K562 (cell line): ENCODE results near the gene WTAP. TPM values are rescaled to one million over a fixed set of nuclear protein-coding genes. Genes with fewer than 3 reads are reported as not detected.

Experiments
- ATAC-seq: fragments of 200-7000 bp; cut with Tn5 transposase; 3 replicates; pipeline ENCODE4 v1.9.1; 2020; ENCODE audit warnings: moderate library complexity
- BruUV-seq: library from RNA; stranded (reverse); fragments of 400-500 nt; replicated peaks from 2 replicates; lab custom pipeline; 2021; lab: Mats Ljungman, UMichigan
- CTCF ChIA-PET: fragments of 300-600 bp; formaldehyde crosslinking; extraction: SDS; loops from one replicate; lab custom pipeline; 2021; ENCODE audit warnings: low intra/inter-chr PET ratio; lab: Yijun Ruan, JAX
- POLR2A ChIA-PET: fragments of 300-600, 350-650 bp; sonication (Branson Sonifier 250); formaldehyde crosslinking; extraction: SDS; loops from one replicate; lab custom pipeline; 2021; ENCODE audit warnings: antibody characterized with exemption, inconsistent platforms; lab: Yijun Ruan, JAX
- DNase-seq, 4 experiments: peaks; one replicate each; pipeline versions ENCODE4 v3.0.0 to v3.0.0-alpha.2; 2011 to 2018; ENCODE audit warnings: low spot score in 3 of 4, mixed read lengths in 3 of 4; ENCODE audit errors: extremely low read depth in 1 of 4
- FAIRE-seq: peaks from 2 replicates; lab custom pipeline; 2011; peaks lifted over from hg19 to GRCh38; lab: Jason Lieb, UNC
- H2AFZ ChIP-seq: 2 replicates; pipeline ENCODE4 v1.6.0; 2011; ENCODE audit warnings: low read depth, low read length, control low read depth, inconsistent platforms
- H3K27ac ChIP-seq: fragments of 200-600 bp; 3 replicates; pipeline ENCODE4 v1.8.0; 2011; ENCODE audit warnings: low read depth, mild to moderate bottlenecking, control low read depth, inconsistent platforms, low read length, moderate library complexity, mixed read lengths; ENCODE audit errors: extremely low read depth
- H3K27me3 ChIP-seq, 2 experiments: fragments of 300-600 bp in 1 of 2; 2 replicates in 1 of 2; 3 replicates in 1 of 2; pipeline versions ENCODE4 v1.6.0 to v1.8.0; 2011; ENCODE audit warnings: inconsistent platforms in 2 of 2, low read length in 2 of 2, mild to moderate bottlenecking in 1 of 2, mixed read lengths in 1 of 2, moderate library complexity in 1 of 2; ENCODE audit not compliant: control insufficient read depth in 2 of 2, insufficient read depth in 2 of 2
- H3K36me3 ChIP-seq: fragments of 300-600 bp; 3 replicates; pipeline ENCODE4 v1.8.0; 2011; ENCODE audit warnings: mild to moderate bottlenecking, low read length, inconsistent platforms; ENCODE audit not compliant: control insufficient read depth, insufficient read depth
- H3K4me1 ChIP-seq, 2 experiments: fragments of 200-600 bp in 1 of 2; replicated peaks in 1 of 2; 2 replicates in 1 of 2; 3 replicates in 1 of 2; pipeline versions ENCODE4 v1.5.1 to v1.8.0; 2011; ENCODE audit warnings: inconsistent platforms in 2 of 2, low read length in 2 of 2, mild to moderate bottlenecking in 1 of 2, mixed read lengths in 1 of 2, moderate library complexity in 1 of 2; ENCODE audit not compliant: control insufficient read depth in 2 of 2, insufficient read depth in 2 of 2
- H3K4me2 ChIP-seq: 2 replicates; pipeline ENCODE4 v1.6.1; 2011; ENCODE audit warnings: low read length, control low read depth, inconsistent platforms, mixed read lengths; ENCODE audit not compliant: insufficient read depth
- H3K4me3 ChIP-seq: fragments of 200-600 bp; sonication (generic), shearing (Covaris generic); 2 replicates; pipeline ENCODE4 v1.5.1; 2016; ENCODE audit warnings: control low read depth, inconsistent platforms
- H3K79me2 ChIP-seq: fragments of 200-600 bp; 3 replicates; pipeline ENCODE4 v1.8.0; 2011; ENCODE audit warnings: low read length, inconsistent platforms; ENCODE audit not compliant: control insufficient read depth, insufficient read depth
- H3K9ac ChIP-seq, 2 experiments: 2 replicates each; pipeline versions ENCODE4 v1.6.0 to v1.6.1; 2011; ENCODE audit warnings: low read depth in 2 of 2, low read length in 2 of 2, control low read depth in 1 of 2, inconsistent platforms in 1 of 2, mild to moderate bottlenecking in 1 of 2, mixed read lengths in 1 of 2; ENCODE audit not compliant: insufficient read depth in 1 of 2
- H3K9me1 ChIP-seq: one replicate; pipeline ENCODE4 v1.6.0; 2011; ENCODE audit warnings: inconsistent platforms, mild to moderate bottlenecking, low read length, moderate library complexity; ENCODE audit not compliant: control insufficient read depth, insufficient read depth
- H3K9me3 ChIP-seq: replicated peaks from 2 replicates; pipeline ENCODE4 v1.5.1; 2011; ENCODE audit warnings: low read depth, low read length, inconsistent platforms; ENCODE audit not compliant: control insufficient read depth, insufficient read depth
- H4K20me1 ChIP-seq: replicated peaks from 2 replicates; pipeline ENCODE4 v1.6.1; 2011; ENCODE audit warnings: low read length, inconsistent platforms, mixed read lengths; ENCODE audit not compliant: control insufficient read depth, insufficient read depth
- CTCF ChIP-seq, 3 experiments: IDR thresholded peaks in 2 of 3; conservative IDR thresholded peaks in 1 of 3; 2 replicates each; pipeline ENCODE4 v1.5.1; 2011 to 2012; ENCODE audit warnings: low read length in 3 of 3, mild to moderate bottlenecking in 3 of 3, control low read depth in 2 of 3, improper control_type of control experiment in 1 of 3, inconsistent platforms in 1 of 3, low read depth in 1 of 3, mixed read lengths in 1 of 3, moderate library complexity in 1 of 3; ENCODE audit not compliant: insufficient read depth in 2 of 3
- ELF1 ChIP-seq: fragments of 200-800 bp; sonication (Bioruptor generic); IDR thresholded peaks from 2 replicates; pipeline ENCODE4 v1.6.1; 2016; ENCODE audit warnings: missing genetic modification characterization, missing compliant biosample characterization
- FOXJ2 ChIP-seq: fragments of 200-800 bp; sonication (Bioruptor generic); IDR thresholded peaks from 2 replicates; pipeline ENCODE4 v1.6.1; 2016; ENCODE audit warnings: missing genetic modification characterization, missing compliant biosample characterization
- HDAC2 ChIP-seq: fragments of 450-650 bp; IDR thresholded peaks from 2 replicates; pipeline ENCODE4 v1.6.1; 2016; ENCODE audit warnings: mild to moderate bottlenecking
- LEF1 ChIP-seq: fragments of 450-650 bp; IDR thresholded peaks from 2 replicates; pipeline ENCODE4 v1.6.1; 2016; ENCODE audit warnings: mild to moderate bottlenecking
- NCOA1 ChIP-seq: fragments of 450-650 bp; IDR thresholded peaks from 2 replicates; pipeline ENCODE4 v1.6.1; 2016; ENCODE audit warnings: low read depth
- NCOA4 ChIP-seq: fragments of 450-650 bp; IDR thresholded peaks from 2 replicates; pipeline ENCODE4 v1.6.1; 2018; ENCODE audit warnings: mild to moderate bottlenecking; ENCODE audit not compliant: partially characterized antibody
- NFE2 ChIP-seq: IDR thresholded peaks from 2 replicates; pipeline ENCODE4 v1.6.1; 2014; ENCODE audit warnings: antibody characterized with exemption, low read depth
- NFRKB ChIP-seq: fragments of 450-650 bp; IDR thresholded peaks from 2 replicates; pipeline ENCODE4 v1.6.1; 2016; ENCODE audit warnings: low read depth
- POLR3G ChIP-seq: IDR thresholded peaks from 2 replicates; pipeline ENCODE4 v1.6.1; 2011; ENCODE audit not compliant: insufficient read length, insufficient replicate concordance; ENCODE audit errors: extremely low read depth
- ZBTB12 ChIP-seq: fragments of 250-450 bp; sonication (Bioruptor Pico); IDR thresholded peaks from 2 replicates; pipeline ENCODE4 v1.4.0; 2020
- ZNF586 ChIP-seq: fragments of 450-650 bp; formaldehyde crosslinking; conservative IDR thresholded peaks from 2 replicates; pipeline ENCODE4 v1.4.0; 2020; ENCODE audit warnings: mild to moderate bottlenecking, moderate library complexity
- ZNF592 ChIP-seq: fragments of 450-650 bp; IDR thresholded peaks from 2 replicates; pipeline ENCODE4 v1.6.1; 2017; ENCODE audit warnings: antibody characterized with exemption, mild to moderate bottlenecking
- WGBS: fragments of 100-300 bp; shearing (Covaris generic); methylation state at CpG from one replicate; pipeline ENCODE4 v1.1.6; 2016; ENCODE audit warnings: low coverage, mixed read lengths; ENCODE audit not compliant: insufficient coverage; ENCODE audit errors: missing lambda C conversion rate; 5-methylcytosine and 5-hydroxymethylcytosine counted together
- in situ Hi-C: fragments of 300-500 bp; cut with MboI; formaldehyde crosslinking; loops from 4 replicates; pipeline ENCODE4 v1.15.0; 2018; ENCODE audit warnings: inconsistent platforms, mixed read lengths
- intact Hi-C: fragments of 100-400 bp; cut with micrococcal nuclease; formaldehyde crosslinking; loops from 2 replicates; pipeline ENCODE4 v1.14.2; 2022
- polyA plus RNA-seq, 8 experiments: library from polyadenylated mRNA; depleted of rRNA in 4 of 8; stranded (reverse) in 5 of 8; unstranded in 3 of 8; fragments of >200 nt; fragmentation: Nextera tagmentation in 2 of 8; fragmentation: Illumina TruSeq in 1 of 8; extraction: Ambion mirVana in 2 of 8; extraction: Trizol in 1 of 8; gene quantifications; 2 replicates each; pipeline versions ENCODE4 v1.2.1 to v1.2.3, GENCODE V29; 2011 to 2014; ENCODE audit warnings: inconsistent platforms in 1 of 8, missing spikeins in 1 of 8
- total RNA-seq, 7 experiments: library from RNA; depleted of rRNA in 6 of 7; stranded (reverse); fragments of >200 nt in 6 of 7; fragmentation: Illumina TruSeq in 2 of 7; extraction: Trizol in 2 of 7; gene quantifications; 2 replicates each; pipeline versions ENCODE4 v1.2.1 to v1.2.3, GENCODE V29; 2011 to 2021; ENCODE audit warnings: low replicate concordance in 1 of 7
- TF ChIP-seq, protein P1 (sequence below): fragments of 450-650 bp; formaldehyde crosslinking; IDR thresholded peaks from 2 replicates; pipeline ENCODE4 v1.4.0; 2022; ENCODE audit warnings: missing genetic modification characterization

Gene WTAP
- total and polyA plus RNA-seq, 9 of the 15 experiments (the other 6 are each of a cell fraction or from before 2014, with no cell fraction given) = 52.4 to 156 (median 110) TPM

GRCh38 chr6:159769470-159769869, 42.2 kb downstream of the WTAP start (continued):
- no peak for TF ChIP-seq ZBTB12 (CRISPR knock-in tag)
- TF ChIP-seq LEF1 = no peak

GRCh38 chr6:159772196-159772595, 44.9 kb downstream of the WTAP start:
- no peak for ATAC-seq
- no peak for DNase-seq
- H3K27me3 ChIP-seq = no peaks in the 10 kb centered on the region
- no peak overlapping the region for H3K4me2 ChIP-seq
- no peak overlapping the region for H2AFZ ChIP-seq
- H3K9me3 ChIP-seq = no peaks in the 10 kb centered on the region
- ChIA-PET CTCF (no interaction called here), POLR2A (interaction anchor here (1.1 to 3.2 kb wide), 6 partner anchors 8 to 45 kb away, joined by 3 to 15 read pairs (median 6); partner anchors contain the start of genes ACAT2, MRPL18, TCP1 and WTAP)
- peaks cover 94% of the 10 kb centered on the region for H3K36me3 ChIP-seq
- no peaks in the 10 kb centered on the region for H3K9me1 ChIP-seq
- intact Hi-C loops (no loop called here), in situ Hi-C loops (no loop called here)
- H3K9ac ChIP-seq = no peak overlapping the region
- no peak overlapping the region for H3K4me3 ChIP-seq
- H4K20me1 ChIP-seq = no peaks in the 10 kb centered on the region
- no peaks in the 10 kb centered on the region for H3K4me1 ChIP-seq
- WGBS = 95% methylated on average over 1 of the region's 1 CpG
- no peaks in the 10 kb centered on the region for H3K79me2 ChIP-seq
- no peak for FAIRE-seq
- BruUV-seq = no TSS peak
- H3K27ac ChIP-seq = no peak overlapping the region
- no peak for TF ChIP-seq POLR3G
- no peak for TF ChIP-seq ZNF586 (CRISPR knock-in tag)
- no peak for TF ChIP-seq ZNF592
- no peak for TF ChIP-seq HDAC2
- TF ChIP-seq NCOA1 = no peak
- no peak for TF ChIP-seq FOXJ2 (tag)
- no peak for TF ChIP-seq NFE2
- no peak for TF ChIP-seq NFRKB
- TF ChIP-seq CTCF (IDR thresholded peaks at IDR 0.05 in 2 of 3, conservative IDR thresholded peaks at IDR 0.05 in 1 of 3; ENCODE audit: insufficient read depth in 2 of 3, low read depth in 1 of 3, low read length in 3 of 3) = no peak
- no peak for TF ChIP-seq NCOA4
- TF ChIP-seq, protein P1, sequence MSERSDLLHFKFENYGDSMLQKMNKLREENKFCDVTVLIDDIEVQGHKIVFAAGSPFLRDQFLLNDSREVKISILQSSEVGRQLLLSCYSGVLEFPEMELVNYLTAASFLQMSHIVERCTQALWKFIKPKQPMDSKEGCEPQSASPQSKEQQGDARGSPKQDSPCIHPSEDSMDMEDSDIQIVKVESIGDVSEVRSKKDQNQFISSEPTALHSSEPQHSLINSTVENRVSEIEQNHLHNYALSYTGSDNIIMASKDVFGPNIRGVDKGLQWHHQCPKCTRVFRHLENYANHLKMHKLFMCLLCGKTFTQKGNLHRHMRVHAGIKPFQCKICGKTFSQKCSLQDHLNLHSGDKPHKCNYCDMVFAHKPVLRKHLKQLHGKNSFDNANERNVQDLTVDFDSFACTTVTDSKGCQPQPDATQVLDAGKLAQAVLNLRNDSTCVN (CRISPR knock-in tag) = no peak
- no peak for TF ChIP-seq ELF1 (tag)
